Keratinocyte (primary cell): ENCODE results near the gene PHACTR2. TPM values are rescaled to one million over a fixed set of nuclear protein-coding genes. Genes with fewer than 3 reads are reported as not detected.

Experiments
- DNase-seq: peaks from one replicate; pipeline ENCODE4 v3.0.0-alpha.2; 2011; ENCODE audit warnings: low read depth, missing footprints, low spot score
- FAIRE-seq: peaks from 2 replicates; lab custom pipeline; 2011; peaks lifted over from hg19 to GRCh38; lab: Jason Lieb, UNC
- H2AFZ ChIP-seq: 2 replicates; pipeline ENCODE4 v1.6.0; 2012; ENCODE audit warnings: low read length, control low read depth, inconsistent platforms; ENCODE audit not compliant: control insufficient read depth
- H3K27ac ChIP-seq: 2 replicates; pipeline ENCODE4 v1.5.1; 2011; ENCODE audit warnings: low read length; ENCODE audit not compliant: control insufficient read depth, insufficient read depth
- H3K27me3 ChIP-seq: 3 replicates; pipeline ENCODE4 v1.6.0; 2011; ENCODE audit warnings: low read length; ENCODE audit not compliant: control insufficient read depth, insufficient read depth; ENCODE audit errors: extremely low read depth
- H3K36me3 ChIP-seq, 2 experiments: 2 replicates in 1 of 2; 3 replicates in 1 of 2; pipeline ENCODE4 v1.5.1; 2011; ENCODE audit warnings: low read length in 2 of 2, mild to moderate bottlenecking in 1 of 2; ENCODE audit not compliant: control insufficient read depth in 2 of 2, insufficient read depth in 2 of 2; ENCODE audit errors: extremely low read depth in 1 of 2
- H3K4me1 ChIP-seq: 3 replicates; pipeline ENCODE4 v1.5.1; 2011; ENCODE audit warnings: low read length; ENCODE audit not compliant: control insufficient read depth, insufficient read depth; ENCODE audit errors: extremely low read depth
- H3K4me2 ChIP-seq: 3 replicates; pipeline ENCODE4 v1.6.0; 2011; ENCODE audit warnings: low read depth, low read length; ENCODE audit not compliant: control insufficient read depth, insufficient read depth; ENCODE audit errors: extremely low read depth
- H3K4me3 ChIP-seq, 3 experiments: fragments of 200-600 bp in 1 of 3; sonication (generic) in 1 of 3; 2 replicates in 2 of 3; 3 replicates in 1 of 3; pipeline ENCODE4 v1.5.1; 2011 to 2016; ENCODE audit warnings: low read length in 3 of 3, mild to moderate bottlenecking in 3 of 3, control low read depth in 2 of 3, inconsistent platforms in 1 of 3, low read depth in 1 of 3, mixed read lengths in 1 of 3, mixed run types in 1 of 3, moderate library complexity in 1 of 3; ENCODE audit not compliant: control insufficient read depth in 2 of 3, insufficient read depth in 2 of 3; ENCODE audit errors: extremely low read depth in 1 of 3
- H3K79me2 ChIP-seq: 2 replicates; pipeline ENCODE4 v1.6.0; 2012; ENCODE audit warnings: low read length; ENCODE audit not compliant: control insufficient read depth, insufficient read depth
- H3K9ac ChIP-seq: 3 replicates; pipeline ENCODE4 v1.6.0; 2011; ENCODE audit warnings: low read length; ENCODE audit not compliant: control insufficient read depth, insufficient read depth; ENCODE audit errors: extremely low read depth
- H3K9me1 ChIP-seq: 3 replicates; pipeline ENCODE4 v1.6.0; 2011; ENCODE audit warnings: low read length; ENCODE audit not compliant: control insufficient read depth, insufficient read depth; ENCODE audit errors: extremely low read depth
- H3K9me3 ChIP-seq: 2 replicates; pipeline ENCODE4 v1.5.1; 2012; ENCODE audit warnings: low read depth, low read length; ENCODE audit not compliant: control insufficient read depth
- H4K20me1 ChIP-seq: 3 replicates; pipeline ENCODE4 v1.6.0; 2011; ENCODE audit warnings: low read length; ENCODE audit not compliant: control insufficient read depth, insufficient read depth; ENCODE audit errors: extremely low read depth
- EZH2 ChIP-seq: IDR thresholded peaks from one replicate; pipeline ENCODE4 v1.6.1; 2012; ENCODE audit warnings: inconsistent platforms, mild to moderate bottlenecking, low read length, moderate library complexity
- dilution Hi-C: fragments of 300-500 bp; cut with MboI; formaldehyde crosslinking; loops from one replicate; pipeline ENCODE4 v1.7.0; 2020; ENCODE audit warnings: low sequenced_read_pairs; ENCODE audit not compliant: extremely low pct_ligation_motif_present
- polyA plus RNA-seq, 5 experiments: library from polyadenylated mRNA; depleted of rRNA in 3 of 5; stranded (reverse) in 3 of 5; stranded (forward) in 1 of 5; unstranded in 1 of 5; fragments of >200 nt; gene quantifications; 1 replicate in 1 of 5; 2 replicates in 3 of 5; 3 replicates in 1 of 5; pipeline versions ENCODE4 v1.2.1 to v1.2.3, GENCODE V29; 2011 to 2012; ENCODE audit warnings: missing spikeins in 2 of 5, low read depth in 1 of 5, low replicate concordance in 1 of 5
- TF ChIP-seq, protein P1 (sequence below), 3 experiments: IDR thresholded peaks in 1 of 3; conservative IDR thresholded peaks in 1 of 3; optimal IDR thresholded peaks in 1 of 3; 2 replicates in 2 of 3; 3 replicates in 1 of 3; pipeline versions ENCODE3 to v1.5.1; 2011; ENCODE audit warnings: low read length in 3 of 3, mild to moderate bottlenecking in 3 of 3, moderate library complexity in 2 of 3, control low read depth in 1 of 3, inconsistent platforms in 1 of 3; ENCODE audit not compliant: insufficient read depth in 2 of 3; ENCODE audit errors: extremely low read depth in 1 of 3

Gene PHACTR2
- polyA plus RNA-seq, 1 donor (not counting 4 experiments of a cell fraction or from before 2014, with no cell fraction given): 9.4 TPM

DNA sequence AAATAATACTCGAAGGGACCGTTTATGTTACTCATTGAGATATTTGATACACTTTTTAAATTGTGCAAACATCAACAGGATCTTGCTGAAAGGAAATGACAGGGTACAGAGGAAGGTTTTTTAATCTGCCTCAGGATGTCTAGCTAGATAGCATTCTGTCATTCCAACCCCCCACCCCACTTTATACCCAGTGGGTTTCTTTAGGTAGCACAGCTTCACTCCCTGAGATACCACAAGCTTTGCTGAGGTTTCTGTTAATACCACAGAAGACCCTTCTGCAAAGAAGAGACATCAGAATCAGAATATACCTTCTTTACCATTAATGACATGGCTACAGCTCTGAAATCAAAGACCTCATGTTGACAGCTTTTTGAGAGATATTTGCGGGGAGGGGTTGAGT, 1.3 kb downstream of the PHACTR2 start:
- Histone ChIP-seq H3K9me1 (no peaks in the 10 kb centered on the region), H3K9me3 (no peaks in the 10 kb centered on the region), H3K4me2 (peak overlapping the region; percentile 97), H3K9ac (peak overlapping the region; percentile 87), H3K27me3 (no peaks in the 10 kb centered on the region), H3K4me1 (peaks cover 34% of the 10 kb centered on the region), H3K27ac (peak overlapping the region; percentile 75), H3K4me3 (peak overlapping the region; percentile 72 to 93 (median 77)), H3K36me3 (no peaks in the 10 kb centered on the region), H3K79me2 (peaks cover 46% of the 10 kb centered on the region), H2AFZ (peak overlapping the region; percentile 18), H4K20me1 (no peaks in the 10 kb centered on the region)
- FAIRE-seq (no peak), DNase-seq (no peak)
- dilution Hi-C loops: no loop called here
- TF ChIP-seq EZH2: no peak
- TF ChIP-seq, protein P1, sequence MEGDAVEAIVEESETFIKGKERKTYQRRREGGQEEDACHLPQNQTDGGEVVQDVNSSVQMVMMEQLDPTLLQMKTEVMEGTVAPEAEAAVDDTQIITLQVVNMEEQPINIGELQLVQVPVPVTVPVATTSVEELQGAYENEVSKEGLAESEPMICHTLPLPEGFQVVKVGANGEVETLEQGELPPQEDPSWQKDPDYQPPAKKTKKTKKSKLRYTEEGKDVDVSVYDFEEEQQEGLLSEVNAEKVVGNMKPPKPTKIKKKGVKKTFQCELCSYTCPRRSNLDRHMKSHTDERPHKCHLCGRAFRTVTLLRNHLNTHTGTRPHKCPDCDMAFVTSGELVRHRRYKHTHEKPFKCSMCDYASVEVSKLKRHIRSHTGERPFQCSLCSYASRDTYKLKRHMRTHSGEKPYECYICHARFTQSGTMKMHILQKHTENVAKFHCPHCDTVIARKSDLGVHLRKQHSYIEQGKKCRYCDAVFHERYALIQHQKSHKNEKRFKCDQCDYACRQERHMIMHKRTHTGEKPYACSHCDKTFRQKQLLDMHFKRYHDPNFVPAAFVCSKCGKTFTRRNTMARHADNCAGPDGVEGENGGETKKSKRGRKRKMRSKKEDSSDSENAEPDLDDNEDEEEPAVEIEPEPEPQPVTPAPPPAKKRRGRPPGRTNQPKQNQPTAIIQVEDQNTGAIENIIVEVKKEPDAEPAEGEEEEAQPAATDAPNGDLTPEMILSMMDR (optimal IDR thresholded peaks at IDR 0.05 in 1 of 3, IDR thresholded peaks at IDR 0.05 in 1 of 3, conservative IDR thresholded peaks at IDR 0.05 in 1 of 3; ENCODE audit: extremely low read depth in 1 of 3, insufficient read depth in 2 of 3, low read length in 3 of 3): no peak

DNA sequence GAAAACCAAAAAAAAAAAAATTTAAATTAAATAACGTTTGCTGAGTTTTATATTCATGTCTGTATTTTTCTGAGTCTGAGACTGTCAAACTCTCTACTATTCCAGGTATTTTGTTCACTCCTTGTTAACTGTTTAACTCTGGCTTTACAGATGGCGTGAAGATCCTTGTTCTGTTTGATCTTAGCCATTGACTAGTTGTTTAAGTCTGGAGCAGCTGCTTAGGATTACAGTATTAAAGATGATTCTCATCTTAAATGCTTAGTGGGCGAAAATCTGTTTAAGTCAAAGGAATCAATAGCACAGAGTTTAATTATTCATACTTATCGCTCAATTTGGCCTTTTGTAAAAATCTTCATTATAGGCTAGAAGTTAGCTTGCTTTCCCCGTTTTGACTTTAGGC, 2.4 kb downstream of the PHACTR2 start:
- no peak overlapping the region for H3K4me3 ChIP-seq
- no peaks in the 10 kb centered on the region for H3K9me1 ChIP-seq
- DNase-seq (no peak), FAIRE-seq (peak; percentile 64)
- H3K27ac ChIP-seq: no peak overlapping the region
- no peaks in the 10 kb centered on the region for H3K27me3 ChIP-seq
- peaks cover 23% of the 10 kb centered on the region for H3K4me1 ChIP-seq
- peak overlapping the region; percentile 97 for H3K4me2 ChIP-seq
- no peak overlapping the region for H3K9ac ChIP-seq
- H3K36me3 ChIP-seq: no peaks in the 10 kb centered on the region
- H3K9me3 ChIP-seq: no peaks in the 10 kb centered on the region
- dilution Hi-C loops: no loop called here
- peaks cover 52% of the 10 kb centered on the region for H3K79me2 ChIP-seq
- no peaks in the 10 kb centered on the region for H4K20me1 ChIP-seq
- TF ChIP-seq EZH2: no peak
- TF ChIP-seq, protein P1 (optimal IDR thresholded peaks at IDR 0.05 in 1 of 3, IDR thresholded peaks at IDR 0.05 in 1 of 3, conservative IDR thresholded peaks at IDR 0.05 in 1 of 3; ENCODE audit: extremely low read depth in 1 of 3, insufficient read depth in 2 of 3, low read length in 3 of 3): no peak
- H2AFZ ChIP-seq: no peak overlapping the region
